GM23338 (cell line): ENCODE results near the gene MAPK9.

Experiments used
- CREB1 ChIP-seq: fragments of 250-450 bp; sonication (Bioruptor Pico); IDR thresholded peaks from 2 replicates; pipeline ENCODE4 v1.5.0; 2020; ENCODE audit warnings: low read depth, mild to moderate bottlenecking, moderate library complexity
- CTCF ChIP-seq, 2 experiments: fragments of 200-600 bp in 1 of 2; sonication (generic) in 1 of 2; conservative IDR thresholded peaks; 2 replicates each; pipeline versions ENCODE4 v1.5.1 to v1.6.1; 2016 to 2017; ENCODE audit warnings: antibody characterized with exemption in 2 of 2, low read depth in 2 of 2, mild to moderate bottlenecking in 2 of 2, moderate library complexity in 1 of 2
- ETS1 ChIP-seq: IDR thresholded peaks from 2 replicates; pipeline ENCODE4 v1.6.1; 2016; ENCODE audit warnings: antibody characterized with exemption
- EZH2 ChIP-seq: fragments of 200-600 bp; sonication (generic); IDR thresholded peaks from one replicate; pipeline ENCODE4 v1.8.0; 2017; ENCODE audit warnings: antibody characterized with exemption, mild to moderate bottlenecking, low read depth; ENCODE audit not compliant: unreplicated experiment
- EZH2phosphoT487 ChIP-seq: fragments of 200-600 bp; sonication (generic); IDR thresholded peaks from one replicate; pipeline ENCODE4 v1.8.1; 2018; ENCODE audit warnings: antibody characterized with exemption; ENCODE audit not compliant: unreplicated experiment
- JUNB ChIP-seq: IDR thresholded peaks from one replicate; pipeline ENCODE4 v1.6.1; 2016; ENCODE audit warnings: antibody characterized with exemption; ENCODE audit not compliant: unreplicated experiment
- NANOG ChIP-seq: IDR thresholded peaks from 2 replicates; pipeline ENCODE4 v1.6.1; 2016; ENCODE audit warnings: antibody characterized with exemption, borderline replicate concordance
- POLR2AphosphoS5 ChIP-seq: IDR thresholded peaks from 2 replicates; pipeline ENCODE4 v1.6.1; 2016; ENCODE audit warnings: antibody characterized with exemption, low read depth
- STAT1 ChIP-seq: IDR thresholded peaks from one replicate; pipeline ENCODE4 v1.6.1; 2016; ENCODE audit warnings: antibody characterized with exemption; ENCODE audit not compliant: unreplicated experiment
- ZNF114 ChIP-seq: fragments of 250-450 bp; sonication (Bioruptor Pico); IDR thresholded peaks from 2 replicates; pipeline ENCODE4 v1.5.0; 2020; ENCODE audit warnings: mild to moderate bottlenecking, moderate library complexity
- ZNF331 ChIP-seq: fragments of 250-450 bp; sonication (Bioruptor Pico); IDR thresholded peaks from 2 replicates; pipeline ENCODE4 v1.5.0; 2020; ENCODE audit warnings: low read depth, mild to moderate bottlenecking, moderate library complexity
- TF ChIP-seq, protein P1 (sequence below): IDR thresholded peaks from one replicate; pipeline ENCODE4 v1.6.1; 2018; ENCODE audit warnings: antibody characterized with exemption; ENCODE audit not compliant: unreplicated experiment
- TF ChIP-seq, protein P2 (sequence below): fragments of 250-450 bp; sonication (Bioruptor Pico); IDR thresholded peaks from 2 replicates; pipeline ENCODE4 v1.5.0; 2020; ENCODE audit warnings: mild to moderate bottlenecking, moderate library complexity

DNA sequence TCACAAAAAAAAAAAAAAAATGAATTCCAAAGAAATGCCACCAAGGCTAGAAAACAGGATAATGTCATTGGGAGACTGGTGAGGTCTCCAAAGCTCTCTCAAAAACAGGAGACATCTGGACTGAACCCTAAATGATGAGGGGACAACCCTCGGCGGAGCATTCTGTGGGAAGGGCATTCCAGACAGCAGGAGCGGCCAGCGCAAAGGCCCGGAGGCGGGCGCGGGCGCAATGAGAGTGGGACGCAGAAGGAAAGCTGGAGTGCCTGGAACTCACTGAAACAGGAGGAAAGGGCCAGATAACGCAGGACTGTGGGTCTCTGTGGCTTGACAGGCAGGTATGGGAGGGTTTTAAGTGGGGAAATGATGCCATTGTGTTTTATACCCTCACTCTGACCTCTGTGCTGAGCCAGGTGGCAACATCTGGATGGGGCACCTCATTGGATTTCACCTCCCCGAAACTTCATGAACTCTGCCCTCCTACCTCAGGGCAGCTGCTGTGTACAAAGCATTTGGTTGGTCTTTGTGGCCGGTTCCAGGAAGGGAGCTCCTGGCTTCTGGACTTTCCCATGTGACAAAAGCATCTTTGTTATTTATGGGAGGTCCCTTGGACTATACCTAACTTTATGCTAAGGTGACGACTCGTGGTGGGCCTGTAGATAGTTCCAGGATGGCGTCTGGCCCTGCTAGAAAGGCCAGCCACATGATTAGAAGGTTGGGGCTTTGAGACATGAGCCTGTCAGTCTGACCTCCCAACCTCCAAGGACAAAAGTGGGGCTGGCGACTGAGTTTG, 11.5 kb upstream of the MAPK9 start:
- TF ChIP-seq CTCF (conservative IDR thresholded peaks at IDR 0.05; ENCODE audit: low read depth in 2 of 2) (no peak), EZH2 (no peak), EZH2phosphoT487 (no peak), POLR2AphosphoS5 (no peak; the same call in 1 of the 2 replicates), JUNB (no peak), CREB1 (CRISPR knock-in tag) (no peak), STAT1 (no peak), ETS1 (no peak), ZNF114 (CRISPR knock-in tag) (no peak), NANOG (no peak), ZNF331 (CRISPR knock-in tag) (no peak)
- TF ChIP-seq, protein P1, sequence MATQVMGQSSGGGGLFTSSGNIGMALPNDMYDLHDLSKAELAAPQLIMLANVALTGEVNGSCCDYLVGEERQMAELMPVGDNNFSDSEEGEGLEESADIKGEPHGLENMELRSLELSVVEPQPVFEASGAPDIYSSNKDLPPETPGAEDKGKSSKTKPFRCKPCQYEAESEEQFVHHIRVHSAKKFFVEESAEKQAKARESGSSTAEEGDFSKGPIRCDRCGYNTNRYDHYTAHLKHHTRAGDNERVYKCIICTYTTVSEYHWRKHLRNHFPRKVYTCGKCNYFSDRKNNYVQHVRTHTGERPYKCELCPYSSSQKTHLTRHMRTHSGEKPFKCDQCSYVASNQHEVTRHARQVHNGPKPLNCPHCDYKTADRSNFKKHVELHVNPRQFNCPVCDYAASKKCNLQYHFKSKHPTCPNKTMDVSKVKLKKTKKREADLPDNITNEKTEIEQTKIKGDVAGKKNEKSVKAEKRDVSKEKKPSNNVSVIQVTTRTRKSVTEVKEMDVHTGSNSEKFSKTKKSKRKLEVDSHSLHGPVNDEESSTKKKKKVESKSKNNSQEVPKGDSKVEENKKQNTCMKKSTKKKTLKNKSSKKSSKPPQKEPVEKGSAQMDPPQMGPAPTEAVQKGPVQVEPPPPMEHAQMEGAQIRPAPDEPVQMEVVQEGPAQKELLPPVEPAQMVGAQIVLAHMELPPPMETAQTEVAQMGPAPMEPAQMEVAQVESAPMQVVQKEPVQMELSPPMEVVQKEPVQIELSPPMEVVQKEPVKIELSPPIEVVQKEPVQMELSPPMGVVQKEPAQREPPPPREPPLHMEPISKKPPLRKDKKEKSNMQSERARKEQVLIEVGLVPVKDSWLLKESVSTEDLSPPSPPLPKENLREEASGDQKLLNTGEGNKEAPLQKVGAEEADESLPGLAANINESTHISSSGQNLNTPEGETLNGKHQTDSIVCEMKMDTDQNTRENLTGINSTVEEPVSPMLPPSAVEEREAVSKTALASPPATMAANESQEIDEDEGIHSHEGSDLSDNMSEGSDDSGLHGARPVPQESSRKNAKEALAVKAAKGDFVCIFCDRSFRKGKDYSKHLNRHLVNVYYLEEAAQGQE, result no peak
- TF ChIP-seq, protein P2, sequence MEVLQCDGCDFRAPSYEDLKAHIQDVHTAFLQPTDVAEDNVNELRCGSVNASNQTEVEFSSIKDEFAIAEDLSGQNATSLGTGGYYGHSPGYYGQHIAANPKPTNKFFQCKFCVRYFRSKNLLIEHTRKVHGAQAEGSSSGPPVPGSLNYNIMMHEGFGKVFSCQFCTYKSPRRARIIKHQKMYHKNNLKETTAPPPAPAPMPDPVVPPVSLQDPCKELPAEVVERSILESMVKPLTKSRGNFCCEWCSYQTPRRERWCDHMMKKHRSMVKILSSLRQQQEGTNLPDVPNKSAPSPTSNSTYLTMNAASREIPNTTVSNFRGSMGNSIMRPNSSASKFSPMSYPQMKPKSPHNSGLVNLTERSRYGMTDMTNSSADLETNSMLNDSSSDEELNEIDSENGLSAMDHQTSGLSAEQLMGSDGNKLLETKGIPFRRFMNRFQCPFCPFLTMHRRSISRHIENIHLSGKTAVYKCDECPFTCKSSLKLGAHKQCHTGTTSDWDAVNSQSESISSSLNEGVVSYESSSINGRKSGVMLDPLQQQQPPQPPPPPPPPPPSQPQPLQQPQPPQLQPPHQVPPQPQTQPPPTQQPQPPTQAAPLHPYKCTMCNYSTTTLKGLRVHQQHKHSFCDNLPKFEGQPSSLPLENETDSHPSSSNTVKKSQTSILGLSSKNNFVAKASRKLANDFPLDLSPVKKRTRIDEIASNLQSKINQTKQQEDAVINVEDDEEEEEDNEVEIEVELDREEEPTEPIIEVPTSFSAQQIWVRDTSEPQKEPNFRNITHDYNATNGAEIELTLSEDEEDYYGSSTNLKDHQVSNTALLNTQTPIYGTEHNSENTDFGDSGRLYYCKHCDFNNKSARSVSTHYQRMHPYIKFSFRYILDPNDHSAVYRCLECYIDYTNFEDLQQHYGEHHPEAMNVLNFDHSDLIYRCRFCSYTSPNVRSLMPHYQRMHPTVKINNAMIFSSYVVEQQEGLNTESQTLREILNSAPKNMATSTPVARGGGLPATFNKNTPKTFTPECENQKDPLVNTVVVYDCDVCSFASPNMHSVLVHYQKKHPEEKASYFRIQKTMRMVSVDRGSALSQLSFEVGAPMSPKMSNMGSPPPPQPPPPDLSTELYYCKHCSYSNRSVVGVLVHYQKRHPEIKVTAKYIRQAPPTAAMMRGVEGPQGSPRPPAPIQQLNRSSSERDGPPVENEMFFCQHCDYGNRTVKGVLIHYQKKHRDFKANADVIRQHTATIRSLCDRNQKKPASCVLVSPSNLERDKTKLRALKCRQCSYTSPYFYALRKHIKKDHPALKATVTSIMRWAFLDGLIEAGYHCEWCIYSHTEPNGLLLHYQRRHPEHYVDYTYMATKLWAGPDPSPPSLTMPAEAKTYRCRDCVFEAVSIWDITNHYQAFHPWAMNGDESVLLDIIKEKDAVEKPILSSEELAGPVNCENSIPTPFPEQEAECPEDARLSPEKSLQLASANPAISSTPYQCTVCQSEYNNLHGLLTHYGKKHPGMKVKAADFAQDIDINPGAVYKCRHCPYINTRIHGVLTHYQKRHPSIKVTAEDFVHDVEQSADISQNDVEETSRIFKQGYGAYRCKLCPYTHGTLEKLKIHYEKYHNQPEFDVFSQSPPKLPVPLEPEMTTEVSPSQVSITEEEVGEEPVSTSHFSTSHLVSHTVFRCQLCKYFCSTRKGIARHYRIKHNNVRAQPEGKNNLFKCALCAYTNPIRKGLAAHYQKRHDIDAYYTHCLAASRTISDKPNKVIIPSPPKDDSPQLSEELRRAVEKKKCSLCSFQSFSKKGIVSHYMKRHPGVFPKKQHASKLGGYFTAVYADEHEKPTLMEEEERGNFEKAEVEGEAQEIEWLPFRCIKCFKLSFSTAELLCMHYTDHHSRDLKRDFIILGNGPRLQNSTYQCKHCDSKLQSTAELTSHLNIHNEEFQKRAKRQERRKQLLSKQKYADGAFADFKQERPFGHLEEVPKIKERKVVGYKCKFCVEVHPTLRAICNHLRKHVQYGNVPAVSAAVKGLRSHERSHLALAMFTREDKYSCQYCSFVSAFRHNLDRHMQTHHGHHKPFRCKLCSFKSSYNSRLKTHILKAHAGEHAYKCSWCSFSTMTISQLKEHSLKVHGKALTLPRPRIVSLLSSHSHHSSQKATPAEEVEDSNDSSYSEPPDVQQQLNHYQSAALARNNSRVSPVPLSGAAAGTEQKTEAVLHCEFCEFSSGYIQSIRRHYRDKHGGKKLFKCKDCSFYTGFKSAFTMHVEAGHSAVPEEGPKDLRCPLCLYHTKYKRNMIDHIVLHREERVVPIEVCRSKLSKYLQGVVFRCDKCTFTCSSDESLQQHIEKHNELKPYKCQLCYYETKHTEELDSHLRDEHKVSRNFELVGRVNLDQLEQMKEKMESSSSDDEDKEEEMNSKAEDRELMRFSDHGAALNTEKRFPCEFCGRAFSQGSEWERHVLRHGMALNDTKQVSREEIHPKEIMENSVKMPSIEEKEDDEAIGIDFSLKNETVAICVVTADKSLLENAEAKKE, result no peak
